ENCODE measurements around the gene DRD3.

DRD3 gene

GRCh38 chr3:114110439-114110838 lies 68.4 kb downstream of the DRD3 start:
- Histone ChIP-seq H3K27me3 (replicated peaks; ENCODE audit: control insufficient read depth, insufficient read depth, low read length, poor library complexity, severe bottlenecking) (no peaks in the 10 kb centered on the region), H3K36me3 (ENCODE audit: control insufficient read depth, insufficient read depth, low read length) (no peaks in the 10 kb centered on the region), H3K4me1 (ENCODE audit: control insufficient read depth, insufficient read depth, low read length, poor library complexity, severe bottlenecking) (no peaks in the 10 kb centered on the region), H3K4me3 (ENCODE audit: insufficient read depth, low read depth, low read length, poor library complexity, severe bottlenecking) (no peak overlapping the region), H3K9me3 (ENCODE audit: control insufficient read depth, low read length) (no peaks in the 10 kb centered on the region), H3K27ac (ENCODE audit: insufficient read depth, low read length, poor library complexity, severe bottlenecking) (no peak overlapping the region)
- no peak for DNase-seq

- Histone ChIP-seq H3K9me3 (ENCODE audit: control insufficient read depth, low read length) (no peaks in the 10 kb centered on the region), H3K36me3 (ENCODE audit: control insufficient read depth, insufficient read depth, low read length) (no peaks in the 10 kb centered on the region), H3K4me3 (ENCODE audit: insufficient read depth, low read depth, low read length, poor library complexity, severe bottlenecking) (no peak overlapping the region), H3K27me3 (replicated peaks; ENCODE audit: control insufficient read depth, insufficient read depth, low read length, poor library complexity, severe bottlenecking) (no peaks in the 10 kb centered on the region), H3K4me1 (ENCODE audit: control insufficient read depth, insufficient read depth, low read length, poor library complexity, severe bottlenecking) (no peaks in the 10 kb centered on the region), H3K27ac (ENCODE audit: insufficient read depth, low read length, poor library complexity, severe bottlenecking) (no peak overlapping the region)
- no peak for DNase-seq
Measured at GRCh38 chr3:114108137-114108536, 70.7 kb downstream of the DRD3 start.

- no peaks in the 10 kb centered on the region for H3K36me3 ChIP-seq (ENCODE audit: control insufficient read depth, insufficient read depth, low read length)
- no peak overlapping the region for H3K4me3 ChIP-seq (ENCODE audit: insufficient read depth, low read depth, low read length, poor library complexity, severe bottlenecking)
- H3K27me3 ChIP-seq (replicated peaks; ENCODE audit: control insufficient read depth, insufficient read depth, low read length, poor library complexity, severe bottlenecking): no peaks in the 10 kb centered on the region
- no peak for DNase-seq
- no peaks in the 10 kb centered on the region for H3K9me3 ChIP-seq (ENCODE audit: control insufficient read depth, low read length)
- no peak overlapping the region for H3K27ac ChIP-seq (ENCODE audit: insufficient read depth, low read length, poor library complexity, severe bottlenecking)
- no peaks in the 10 kb centered on the region for H3K4me1 ChIP-seq (ENCODE audit: control insufficient read depth, insufficient read depth, low read length, poor library complexity, severe bottlenecking)
Measured at GRCh38 chr3:114104414-114104813, 74.4 kb downstream of the DRD3 start.

GRCh38 chr3:114103858-114104257 lies 75.0 kb downstream of the DRD3 start:
- H3K36me3 ChIP-seq (ENCODE audit: control insufficient read depth, insufficient read depth, low read length): no peaks in the 10 kb centered on the region
- H3K9me3 ChIP-seq (ENCODE audit: control insufficient read depth, low read length): no peaks in the 10 kb centered on the region
- H3K27ac ChIP-seq (ENCODE audit: insufficient read depth, low read length, poor library complexity, severe bottlenecking): no peak overlapping the region
- H3K4me3 ChIP-seq (ENCODE audit: insufficient read depth, low read depth, low read length, poor library complexity, severe bottlenecking): no peak overlapping the region
- DNase-seq: no peak
- no peaks in the 10 kb centered on the region for H3K27me3 ChIP-seq (replicated peaks; ENCODE audit: control insufficient read depth, insufficient read depth, low read length, poor library complexity, severe bottlenecking)
- H3K4me1 ChIP-seq (ENCODE audit: control insufficient read depth, insufficient read depth, low read length, poor library complexity, severe bottlenecking): no peaks in the 10 kb centered on the region

- Histone ChIP-seq H3K4me1 (ENCODE audit: control insufficient read depth, insufficient read depth, low read length, poor library complexity, severe bottlenecking) (no peaks in the 10 kb centered on the region), H3K4me3 (ENCODE audit: insufficient read depth, low read depth, low read length, poor library complexity, severe bottlenecking) (no peak overlapping the region), H3K27ac (ENCODE audit: insufficient read depth, low read length, poor library complexity, severe bottlenecking) (no peak overlapping the region), H3K27me3 (replicated peaks; ENCODE audit: control insufficient read depth, insufficient read depth, low read length, poor library complexity, severe bottlenecking) (no peaks in the 10 kb centered on the region), H3K36me3 (ENCODE audit: control insufficient read depth, insufficient read depth, low read length) (no peaks in the 10 kb centered on the region), H3K9me3 (ENCODE audit: control insufficient read depth, low read length) (no peaks in the 10 kb centered on the region)
- DNase-seq: no peak
Measured at GRCh38 chr3:114103181-114103580, 75.7 kb downstream of the DRD3 start.

GRCh38 chr3:114101101-114101500 lies 77.8 kb downstream of the DRD3 start:
- H3K27me3 ChIP-seq (replicated peaks; ENCODE audit: control insufficient read depth, insufficient read depth, low read length, poor library complexity, severe bottlenecking): no peaks in the 10 kb centered on the region
- H3K36me3 ChIP-seq (ENCODE audit: control insufficient read depth, insufficient read depth, low read length): no peaks in the 10 kb centered on the region
- H3K27ac ChIP-seq (ENCODE audit: insufficient read depth, low read length, poor library complexity, severe bottlenecking): no peak overlapping the region
- H3K9me3 ChIP-seq (ENCODE audit: control insufficient read depth, low read length): no peaks in the 10 kb centered on the region
- no peak for DNase-seq
- H3K4me1 ChIP-seq (ENCODE audit: control insufficient read depth, insufficient read depth, low read length, poor library complexity, severe bottlenecking): no peaks in the 10 kb centered on the region
- H3K4me3 ChIP-seq (ENCODE audit: insufficient read depth, low read depth, low read length, poor library complexity, severe bottlenecking): no peak overlapping the region

GRCh38 chr3:114095796-114096195 lies 83.1 kb downstream of the DRD3 start:
- Histone ChIP-seq H3K27ac (ENCODE audit: insufficient read depth, low read length, poor library complexity, severe bottlenecking) (no peak overlapping the region), H3K27me3 (replicated peaks; ENCODE audit: control insufficient read depth, insufficient read depth, low read length, poor library complexity, severe bottlenecking) (no peaks in the 10 kb centered on the region), H3K36me3 (ENCODE audit: control insufficient read depth, insufficient read depth, low read length) (no peaks in the 10 kb centered on the region), H3K9me3 (ENCODE audit: control insufficient read depth, low read length) (no peaks in the 10 kb centered on the region), H3K4me3 (ENCODE audit: insufficient read depth, low read depth, low read length, poor library complexity, severe bottlenecking) (no peak overlapping the region), H3K4me1 (ENCODE audit: control insufficient read depth, insufficient read depth, low read length, poor library complexity, severe bottlenecking) (no peaks in the 10 kb centered on the region)
- no peak for DNase-seq

- no peak for DNase-seq
- Histone ChIP-seq H3K27me3 (replicated peaks; ENCODE audit: control insufficient read depth, insufficient read depth, low read length, poor library complexity, severe bottlenecking) (no peaks in the 10 kb centered on the region), H3K36me3 (ENCODE audit: control insufficient read depth, insufficient read depth, low read length) (no peaks in the 10 kb centered on the region), H3K9me3 (ENCODE audit: control insufficient read depth, low read length) (no peaks in the 10 kb centered on the region), H3K27ac (ENCODE audit: insufficient read depth, low read length, poor library complexity, severe bottlenecking) (no peak overlapping the region), H3K4me1 (ENCODE audit: control insufficient read depth, insufficient read depth, low read length, poor library complexity, severe bottlenecking) (no peaks in the 10 kb centered on the region), H3K4me3 (ENCODE audit: insufficient read depth, low read depth, low read length, poor library complexity, severe bottlenecking) (no peak overlapping the region)
Measured at GRCh38 chr3:114093596-114093995, 85.3 kb downstream of the DRD3 start.

GRCh38 chr3:114093016-114093380 lies 85.9 kb downstream of the DRD3 start:
- no peaks in the 10 kb centered on the region for H3K4me1 ChIP-seq (ENCODE audit: control insufficient read depth, insufficient read depth, low read length, poor library complexity, severe bottlenecking)
- H3K4me3 ChIP-seq (ENCODE audit: insufficient read depth, low read depth, low read length, poor library complexity, severe bottlenecking): no peak overlapping the region
- no peaks in the 10 kb centered on the region for H3K36me3 ChIP-seq (ENCODE audit: control insufficient read depth, insufficient read depth, low read length)
- no peak overlapping the region for H3K27ac ChIP-seq (ENCODE audit: insufficient read depth, low read length, poor library complexity, severe bottlenecking)
- no peaks in the 10 kb centered on the region for H3K27me3 ChIP-seq (replicated peaks; ENCODE audit: control insufficient read depth, insufficient read depth, low read length, poor library complexity, severe bottlenecking)
- no peaks in the 10 kb centered on the region for H3K9me3 ChIP-seq (ENCODE audit: control insufficient read depth, low read length)
- no peak for DNase-seq

GRCh38 chr3:114092151-114093015 lies 86.5 kb downstream of the DRD3 start:
- H3K9me3 ChIP-seq (ENCODE audit: control insufficient read depth, low read length): no peaks in the 10 kb centered on the region
- H3K4me3 ChIP-seq (ENCODE audit: insufficient read depth, low read depth, low read length, poor library complexity, severe bottlenecking): no peak overlapping the region
- DNase-seq: no peak
- no peak overlapping the region for H3K27ac ChIP-seq (ENCODE audit: insufficient read depth, low read length, poor library complexity, severe bottlenecking)
- H3K27me3 ChIP-seq (replicated peaks; ENCODE audit: control insufficient read depth, insufficient read depth, low read length, poor library complexity, severe bottlenecking): no peaks in the 10 kb centered on the region
- no peaks in the 10 kb centered on the region for H3K4me1 ChIP-seq (ENCODE audit: control insufficient read depth, insufficient read depth, low read length, poor library complexity, severe bottlenecking)
- H3K36me3 ChIP-seq (ENCODE audit: control insufficient read depth, insufficient read depth, low read length): no peaks in the 10 kb centered on the region
